H9 (cell line): Measurements from ENCODE around the gene TENM4. TPM values are rescaled to one million over a fixed set of nuclear protein-coding genes. Genes with fewer than 3 reads are reported as not detected.

Experiments
- DNase-seq: peaks from one replicate; pipeline ENCODE4 v3.0.0-alpha.2; 2017
- H2AFZ ChIP-seq: one replicate; pipeline ENCODE4 v1.6.1; 2013; ENCODE audit warnings: mild to moderate bottlenecking, low read length, control low read depth, moderate library complexity
- H2AK5ac ChIP-seq: 2 replicates; pipeline ENCODE4 v1.6.1; 2013; ENCODE audit warnings: low read length, control low read depth, mixed read lengths; ENCODE audit not compliant: insufficient read length
- H2BK120ac ChIP-seq: one replicate; pipeline ENCODE4 v1.6.1; 2013; ENCODE audit warnings: low read depth, mild to moderate bottlenecking, low read length, control low read depth, inconsistent platforms; ENCODE audit not compliant: poor library complexity, severe bottlenecking
- H2BK12ac ChIP-seq: 2 replicates; pipeline ENCODE4 v1.6.1; 2013; ENCODE audit warnings: low read length, control low read depth, mixed read lengths, low read depth; ENCODE audit not compliant: insufficient read length
- H2BK15ac ChIP-seq: 2 replicates; pipeline ENCODE4 v1.6.1; 2013; ENCODE audit warnings: low read depth, low read length, control low read depth
- H2BK20ac ChIP-seq: one replicate; pipeline ENCODE4 v1.6.1; 2013; ENCODE audit warnings: low read depth, mild to moderate bottlenecking, low read length, control low read depth, inconsistent platforms; ENCODE audit not compliant: poor library complexity, severe bottlenecking
- H2BK5ac ChIP-seq: 2 replicates; pipeline ENCODE4 v1.6.1; 2013; ENCODE audit warnings: low read length, control low read depth, mixed read lengths; ENCODE audit not compliant: insufficient read length
- H3K14ac ChIP-seq: 2 replicates; pipeline ENCODE4 v1.6.1; 2013; ENCODE audit warnings: low read length, control low read depth; ENCODE audit not compliant: insufficient read depth
- H3K18ac ChIP-seq: 2 replicates; pipeline ENCODE4 v1.6.1; 2013; ENCODE audit warnings: low read depth, mild to moderate bottlenecking, mixed read lengths, low read length, control low read depth; ENCODE audit not compliant: insufficient read length
- H3K23ac ChIP-seq: 2 replicates; pipeline ENCODE4 v1.6.1; 2013; ENCODE audit warnings: low read length, control low read depth, mixed read lengths, low read depth; ENCODE audit not compliant: insufficient read length
- H3K23me2 ChIP-seq: 2 replicates; pipeline ENCODE4 v1.6.1; 2013; ENCODE audit warnings: low read depth, mild to moderate bottlenecking, mixed read lengths, low read length, control low read depth; ENCODE audit not compliant: insufficient read length, poor library complexity, severe bottlenecking
- H3K27ac ChIP-seq: 2 replicates; pipeline ENCODE4 v1.5.1; 2013; ENCODE audit warnings: low read length, control low read depth, mixed read lengths, low read depth; ENCODE audit not compliant: insufficient read length
- H3K27me3 ChIP-seq: 2 replicates; pipeline ENCODE4 v1.6.1; 2013; ENCODE audit warnings: low read length, control low read depth, inconsistent platforms; ENCODE audit not compliant: insufficient read depth
- H3K4ac ChIP-seq: 2 replicates; pipeline ENCODE4 v1.6.1; 2013; ENCODE audit warnings: low read depth, mild to moderate bottlenecking, control low read depth, inconsistent platforms, low read length, moderate library complexity
- H3K4me1 ChIP-seq: 2 replicates; pipeline ENCODE4 v1.6.1; 2013; ENCODE audit warnings: low read length, control low read depth, inconsistent platforms; ENCODE audit not compliant: insufficient read depth
- H3K4me2 ChIP-seq: 2 replicates; pipeline ENCODE4 v1.6.1; 2013; ENCODE audit warnings: low read length, control low read depth, mixed read lengths; ENCODE audit not compliant: insufficient read length, insufficient read depth
- H3K56ac ChIP-seq: 2 replicates; pipeline ENCODE4 v1.6.1; 2013; ENCODE audit warnings: low read depth, mild to moderate bottlenecking, mixed read lengths, low read length, control low read depth; ENCODE audit not compliant: insufficient read length
- H3K79me1 ChIP-seq: 2 replicates; pipeline ENCODE4 v1.6.1; 2013; ENCODE audit warnings: low read depth, mild to moderate bottlenecking, moderate library complexity, low read length, control low read depth, inconsistent platforms; ENCODE audit not compliant: insufficient read depth, poor library complexity, severe bottlenecking
- H3K79me2 ChIP-seq: 2 replicates; pipeline ENCODE4 v1.6.1; 2013; ENCODE audit warnings: low read length, control low read depth, inconsistent platforms; ENCODE audit not compliant: insufficient read depth
- H3K9ac ChIP-seq: 2 replicates; pipeline ENCODE4 v1.6.1; 2013; ENCODE audit warnings: low read length, control low read depth, mixed read lengths; ENCODE audit not compliant: insufficient read length; ENCODE audit errors: extremely low read depth
- H3K9me3 ChIP-seq: one replicate; pipeline ENCODE4 v1.6.1; 2013; ENCODE audit warnings: low read depth, low read length, inconsistent platforms; ENCODE audit not compliant: control insufficient read depth
- H3T11ph ChIP-seq: one replicate; pipeline ENCODE4 v1.6.1; 2013; ENCODE audit warnings: mild to moderate bottlenecking, low read length, control low read depth, inconsistent platforms
- H4K20me1 ChIP-seq: one replicate; pipeline ENCODE4 v1.6.1; 2013; ENCODE audit not compliant: control insufficient read depth, insufficient read length, insufficient read depth
- H4K5ac ChIP-seq: 2 replicates; pipeline ENCODE4 v1.6.1; 2013; ENCODE audit warnings: low read depth, mild to moderate bottlenecking, mixed read lengths, low read length, control low read depth; ENCODE audit not compliant: insufficient read length
- H4K8ac ChIP-seq: replicated peaks from 2 replicates; pipeline ENCODE4 v1.6.1; 2013; ENCODE audit warnings: low read length, control low read depth, mixed read lengths, low read depth; ENCODE audit not compliant: insufficient read length
- H4K91ac ChIP-seq: 2 replicates; pipeline ENCODE4 v1.6.1; 2013; ENCODE audit warnings: low read depth, mild to moderate bottlenecking, moderate library complexity, mixed read lengths, low read length, control low read depth; ENCODE audit not compliant: insufficient read length
- H3K27ac Mint-ChIP-seq, 3 experiments: 2 replicates in 2 of 3; 3 replicates in 1 of 3; pipeline ENCODE4 v1.8.0; 2020 to 2021; ENCODE audit warnings: mixed read lengths in 3 of 3, mild to moderate bottlenecking in 1 of 3, moderate library complexity in 1 of 3
- H3K27me3 Mint-ChIP-seq: 2 replicates; pipeline ENCODE4 v1.8.0; 2021; ENCODE audit warnings: low read depth, mild to moderate bottlenecking, moderate library complexity, mixed read lengths
- H3K36me3 Mint-ChIP-seq, 3 experiments: 2 replicates in 2 of 3; 3 replicates in 1 of 3; pipeline ENCODE4 v1.8.0; 2020 to 2021; ENCODE audit warnings: low read depth in 3 of 3, mixed read lengths in 3 of 3; ENCODE audit not compliant: insufficient read depth in 1 of 3
- H3K4me1 Mint-ChIP-seq, 2 experiments: 2 replicates each; pipeline ENCODE4 v1.8.0; 2020; ENCODE audit warnings: mixed read lengths in 2 of 2
- H3K4me3 Mint-ChIP-seq, 2 experiments: 2 replicates in 1 of 2; 3 replicates in 1 of 2; pipeline ENCODE4 v1.8.0; 2020 to 2021; ENCODE audit warnings: mild to moderate bottlenecking in 2 of 2, mixed read lengths in 2 of 2, moderate library complexity in 1 of 2
- H3K9me3 Mint-ChIP-seq, 2 experiments: 2 replicates in 1 of 2; 3 replicates in 1 of 2; pipeline ENCODE4 v1.8.0; 2020; ENCODE audit warnings: mild to moderate bottlenecking in 2 of 2, mixed read lengths in 2 of 2, moderate library complexity in 1 of 2
- CTCF ChIP-seq: fragments of 200-600 bp; sonication (generic); conservative IDR thresholded peaks from 3 replicates; pipeline ENCODE4 v1.8.0; 2021; ENCODE audit warnings: antibody characterized with exemption, mild to moderate bottlenecking
- WGBS: extraction: QIAGEN DNeasy Blood & Tissue Kit; methylation state at CpG from one replicate; pipeline ENCODE4 v1.1.7; 2013; ENCODE audit warnings: missing lambda C conversion rate, low lambda C conversion rate, mixed read lengths; ENCODE audit not compliant: insufficient read length; ENCODE audit errors: extremely low coverage; 5-methylcytosine and 5-hydroxymethylcytosine counted together
- total RNA-seq: library from RNA; stranded (reverse); gene quantifications from 2 replicates; pipeline ENCODE4 v1.2.1, GENCODE V29; 2021

The TENM4 gene
- total RNA-seq, 1 experiment from 2014 or later, result 4.6 TPM

- H3K4me3 Mint-ChIP-seq, result no peak overlapping the region
- WGBS, result no CpG with 5 or more reads among the region's 6 CpGs
These were observed 98.1 kb downstream of the TENM4 start for GRCh38 chr11:79342686-79343085.

More at GRCh38 chr11:79342686-79343085, 98.1 kb downstream of the TENM4 start:
- H4K20me1 ChIP-seq, result no peaks in the 10 kb centered on the region
- H2BK5ac ChIP-seq, result no peak overlapping the region
- no peaks in the 10 kb centered on the region for H3K27me3 ChIP-seq
- H3T11ph ChIP-seq, result no peak overlapping the region
- H3K9me3 Mint-ChIP-seq, result no peaks in the 10 kb centered on the region; a peak in 1 of 5 replicates
- H3K27me3 Mint-ChIP-seq, result no peaks in the 10 kb centered on the region; the same call in none of the 2 replicates
- no peak overlapping the region for H3K27ac ChIP-seq
- H2AFZ ChIP-seq, result no peak overlapping the region
- H3K56ac ChIP-seq, result no peak overlapping the region
- H2BK120ac ChIP-seq, result no peak overlapping the region
- H3K14ac ChIP-seq, result no peak overlapping the region
- H3K9me3 ChIP-seq, result no peaks in the 10 kb centered on the region
- H3K4me2 ChIP-seq, result no peak overlapping the region
- no peak overlapping the region for H3K9ac ChIP-seq
- no peak overlapping the region for H2AK5ac ChIP-seq
- no peak for DNase-seq
- H3K4me1 Mint-ChIP-seq, result peaks cover 12 to 14% of the 10 kb centered on the region in 2 experiments
- H3K79me1 ChIP-seq, result no peaks in the 10 kb centered on the region
- TF ChIP-seq CTCF, result no peak
- no peak overlapping the region for H3K23ac ChIP-seq
- no peak overlapping the region for H3K4ac ChIP-seq
- no peak overlapping the region for H4K8ac ChIP-seq
- no peak overlapping the region for H3K18ac ChIP-seq
- no peaks in the 10 kb centered on the region for H3K79me2 ChIP-seq
- no peak overlapping the region for H3K27ac Mint-ChIP-seq
- no peak overlapping the region for H2BK12ac ChIP-seq
- H3K36me3 Mint-ChIP-seq, result no peaks in the 10 kb centered on the region
- H3K23me2 ChIP-seq, result no peaks in the 10 kb centered on the region
- H4K5ac ChIP-seq, result no peak overlapping the region
- no peak overlapping the region for H2BK15ac ChIP-seq
- 0 out of 2 replicates have a peak, but pooled peaks cover 2% of the 10 kb centered on the region for H3K4me1 ChIP-seq
- no peak overlapping the region for H2BK20ac ChIP-seq
- H4K91ac ChIP-seq, result no peak overlapping the region
